HUDEP-2 (cell line): Measurements from ENCODE around the gene AUTS2.

Source experiments
- DNase-seq, 76 experiments: peaks; one replicate each; lab custom pipeline; 2025; ENCODE audit not compliant: unreplicated experiment in 76 of 76; lab: John Stamatoyannopoulos, UW

AUTS2 gene

GRCh38 chr7:69654381-69654780 is 56.1 kb downstream of the AUTS2 start:
- no peak for DNase-seq

GRCh38 chr7:69654849-69655707 is 56.8 kb downstream of the AUTS2 start:
- DNase-seq: no peak

- DNase-seq: no peak
Observed at GRCh38 chr7:69656077-69656476, 57.8 kb downstream of the AUTS2 start.

- DNase-seq: no peak
Observed at GRCh38 chr7:69656890-69657289, 58.6 kb downstream of the AUTS2 start.

GRCh38 chr7:69657331-69657730 is 59.1 kb downstream of the AUTS2 start:
- DNase-seq: no peak

GRCh38 chr7:69657985-69658384 is 59.7 kb downstream of the AUTS2 start:
- DNase-seq: no peak

- DNase-seq: no peak
Observed at GRCh38 chr7:69659983-69660382, 61.7 kb downstream of the AUTS2 start.

- no peak for DNase-seq
Observed at GRCh38 chr7:69661342-69661741, 63.1 kb downstream of the AUTS2 start.

GRCh38 chr7:69663911-69664832 is 65.9 kb downstream of the AUTS2 start:
- DNase-seq: no peak

- DNase-seq: no peak
Observed at GRCh38 chr7:69665369-69665768, 67.1 kb downstream of the AUTS2 start.

- no peak for DNase-seq
Observed at GRCh38 chr7:69668339-69668870, 70.1 kb downstream of the AUTS2 start.

- no peak for DNase-seq
Observed at GRCh38 chr7:69670701-69671100, 72.4 kb downstream of the AUTS2 start.

- no peak for DNase-seq
Observed at GRCh38 chr7:69673074-69673473, 74.8 kb downstream of the AUTS2 start.

- no peak for DNase-seq
Observed at GRCh38 chr7:69674701-69675182, 76.5 kb downstream of the AUTS2 start.

- no peak for DNase-seq
Observed at GRCh38 chr7:69676247-69676646, 78.0 kb downstream of the AUTS2 start.

GRCh38 chr7:69677054-69677852 is 79.0 kb downstream of the AUTS2 start:
- DNase-seq: no peak

GRCh38 chr7:69677881-69678493 is 79.7 kb downstream of the AUTS2 start:
- DNase-seq: no peak

- DNase-seq: no peak
Observed at GRCh38 chr7:69678494-69679187, 80.4 kb downstream of the AUTS2 start.

GRCh38 chr7:69681181-69681580 is 82.9 kb downstream of the AUTS2 start:
- DNase-seq: no peak
